Stimulated activated CD4-positive, alpha-beta T cell treated with anti-CD3 and anti-CD28 coated beads, TNF-alpha, amount 100 ng/mL, for 1 hour (primary cell): Measurements from ENCODE around the gene PEPD.
"Not testable (repeated sequence)": the region's sequence is repeated elsewhere in the genome, so short reads cannot be mapped to it uniquely, and the experiment has no call there.

Experiments used
- DNase-seq, 3 donors: peaks; one replicate each; pipeline ENCODE4 v3.0.0-alpha.2; 2020; ENCODE audit warnings: low read depth in 3 of 3, low spot score in 1 of 3

PEPD gene

DNA sequence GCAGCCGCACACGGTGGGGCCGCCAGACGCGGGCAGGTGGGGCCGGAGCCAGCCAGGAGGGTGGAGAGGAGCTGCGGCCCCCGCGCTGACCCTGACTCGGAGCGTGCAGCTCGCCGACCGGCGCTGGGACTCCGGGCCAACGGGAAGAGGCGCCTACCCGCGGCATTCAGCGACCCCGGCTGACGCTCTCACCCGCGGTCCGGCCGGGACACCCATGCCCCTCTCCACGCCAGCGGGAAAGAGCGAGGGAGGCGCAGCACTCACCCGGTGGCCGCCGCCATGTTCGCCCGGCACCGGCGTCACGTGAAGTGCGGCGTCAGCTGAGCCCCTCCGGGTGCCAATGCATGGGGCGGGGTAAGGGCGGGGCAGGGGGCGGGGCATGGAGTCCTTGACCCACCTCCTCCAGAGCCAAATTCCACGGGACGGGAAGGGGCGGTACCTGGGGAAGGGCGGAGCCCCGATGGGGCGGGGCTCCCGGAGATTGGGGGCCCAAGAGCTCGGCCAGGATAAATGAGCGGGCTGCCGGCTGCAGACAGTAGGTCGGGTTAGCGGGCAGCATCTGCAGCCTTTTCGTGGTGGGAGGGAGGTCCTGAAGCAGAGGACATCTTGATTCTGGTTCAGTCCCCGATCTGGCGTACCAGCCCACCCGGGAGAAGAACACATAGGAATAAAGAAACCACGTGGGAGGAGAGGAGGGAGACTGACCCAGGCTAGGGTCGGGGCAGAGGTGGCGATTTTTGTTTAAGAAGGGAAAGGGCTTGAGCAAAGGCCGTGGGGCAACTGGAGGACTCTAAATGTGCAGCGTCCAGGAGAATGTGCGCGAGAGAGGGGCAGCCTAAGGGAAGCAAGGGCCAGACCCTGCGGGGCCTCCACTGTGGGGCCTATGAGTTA, at the start of gene PEPD:
PEPD (minus strand) TSS at position 312 of the 891 bp plus-strand sequence; CDS start at position 281, 31 bp downstream.
- peak; percentile 54 to 82 (median 71) for DNase-seq

DNA sequence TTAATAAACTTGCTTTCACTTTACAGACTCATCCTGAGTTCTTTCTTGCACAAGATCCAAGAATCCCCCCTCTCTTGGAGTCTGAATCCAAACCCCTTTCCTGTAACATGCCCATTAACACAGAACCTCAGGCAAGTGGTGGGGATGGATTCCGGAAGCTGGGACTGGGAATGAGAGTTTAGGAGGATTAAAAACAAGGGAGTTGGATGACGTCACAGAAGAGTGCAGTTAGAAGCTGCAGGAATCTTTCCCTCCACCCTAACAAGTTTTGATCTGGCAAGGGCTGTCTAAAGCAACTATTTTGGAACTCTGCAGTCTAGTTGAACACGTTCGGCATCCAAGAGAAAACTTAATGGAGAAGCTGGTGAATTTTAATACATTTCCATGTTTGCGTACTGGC, 48.2 kb upstream of the PEPD start:
- DNase-seq: no peak

GRCh38 chr19:33568706-33569105, 47.1 kb upstream of the PEPD start:
- no peak for DNase-seq

GRCh38 chr19:33564836-33565338, 43.3 kb upstream of the PEPD start:
- no peak for DNase-seq

- DNase-seq: no peak
These were observed 41.0 kb upstream of the PEPD start for GRCh38 chr19:33562636-33563035.

DNA sequence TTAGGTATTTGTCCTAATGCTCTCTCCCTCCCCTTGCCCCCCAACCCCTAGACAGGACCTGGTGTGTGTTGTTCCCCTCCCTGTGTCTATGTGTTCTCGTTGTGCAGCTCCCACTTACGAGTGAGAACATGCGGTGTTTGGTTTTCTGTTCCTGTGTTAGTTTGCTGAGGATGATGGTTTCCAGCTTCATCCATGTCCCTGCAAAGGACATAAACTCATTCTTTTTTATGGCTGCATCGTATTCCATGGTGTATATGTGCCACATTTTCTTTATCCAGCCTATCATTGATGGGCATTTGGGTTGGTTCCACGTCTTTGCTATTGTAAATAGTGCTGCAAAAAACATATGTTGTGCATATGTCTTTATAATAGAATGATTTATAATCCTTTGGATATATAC, 40.1 kb upstream of the PEPD start:
- DNase-seq: not testable (repeated sequence)

- DNase-seq: no peak
These were observed 39.7 kb upstream of the PEPD start for GRCh38 chr19:33561261-33561660.

DNA sequence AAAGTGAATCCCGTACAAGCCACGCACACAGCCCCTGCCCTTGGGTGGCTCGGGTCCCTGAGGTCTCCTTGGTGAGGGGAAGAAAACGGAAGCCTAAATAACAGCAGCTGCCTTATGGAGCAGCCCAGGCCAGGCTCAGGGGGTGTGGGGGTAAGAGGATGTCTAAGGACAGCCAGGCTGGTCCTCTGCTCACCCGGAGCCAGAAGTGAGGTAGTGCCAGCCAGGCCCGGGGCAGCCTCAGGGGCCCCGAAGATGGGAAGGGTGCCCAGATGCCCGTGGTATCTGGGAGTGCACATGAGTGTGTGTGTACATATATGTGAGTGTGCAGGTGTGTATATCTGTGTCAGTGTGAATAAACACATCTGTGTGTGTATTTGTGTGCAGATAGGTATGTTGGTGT, 38.4 kb upstream of the PEPD start:
- DNase-seq: no peak

DNA sequence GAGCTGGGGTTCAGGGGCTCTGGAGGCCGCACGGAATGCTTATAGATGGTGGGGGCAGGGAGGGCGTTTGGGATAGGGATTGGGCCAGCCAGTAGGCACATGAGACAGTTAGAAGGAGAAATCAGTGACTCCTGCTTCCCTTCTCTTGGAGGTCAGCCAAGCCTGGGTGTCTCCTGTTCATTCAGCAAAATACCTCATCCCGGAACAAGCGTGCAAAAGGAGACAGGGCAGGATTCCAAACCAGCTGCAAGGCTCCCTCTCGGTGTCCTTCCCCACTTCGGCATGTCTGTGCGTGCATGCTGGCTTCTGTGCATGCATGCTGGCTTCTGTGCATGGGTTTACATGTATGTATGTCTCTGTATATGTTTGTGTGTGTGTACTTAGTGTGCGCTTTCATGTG, 37.3 kb upstream of the PEPD start:
- DNase-seq: no peak

GRCh38 chr19:33558151-33558550, 36.6 kb upstream of the PEPD start:
- no peak for DNase-seq

GRCh38 chr19:33557720-33558119, 36.1 kb upstream of the PEPD start:
- no peak for DNase-seq

DNA sequence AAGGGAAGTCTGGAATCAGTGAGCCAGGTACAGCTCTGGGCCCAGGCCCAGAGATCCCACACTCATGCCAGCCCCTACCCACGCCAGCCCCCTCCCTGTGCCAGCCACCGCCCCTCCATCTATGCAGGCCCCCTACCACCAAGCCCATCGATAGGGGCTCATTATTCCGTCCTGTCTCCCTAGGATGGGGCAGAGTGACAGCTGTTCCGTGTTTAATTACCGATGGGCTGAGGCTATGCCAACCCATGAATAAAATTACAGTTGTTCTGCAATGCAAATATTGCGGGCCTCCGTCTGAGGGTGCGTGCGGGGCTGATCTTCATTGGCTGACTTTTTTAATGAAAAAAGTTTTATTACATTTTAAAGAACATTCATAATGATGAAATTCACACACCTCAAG, 35.6 kb upstream of the PEPD start:
- no peak for DNase-seq

DNA sequence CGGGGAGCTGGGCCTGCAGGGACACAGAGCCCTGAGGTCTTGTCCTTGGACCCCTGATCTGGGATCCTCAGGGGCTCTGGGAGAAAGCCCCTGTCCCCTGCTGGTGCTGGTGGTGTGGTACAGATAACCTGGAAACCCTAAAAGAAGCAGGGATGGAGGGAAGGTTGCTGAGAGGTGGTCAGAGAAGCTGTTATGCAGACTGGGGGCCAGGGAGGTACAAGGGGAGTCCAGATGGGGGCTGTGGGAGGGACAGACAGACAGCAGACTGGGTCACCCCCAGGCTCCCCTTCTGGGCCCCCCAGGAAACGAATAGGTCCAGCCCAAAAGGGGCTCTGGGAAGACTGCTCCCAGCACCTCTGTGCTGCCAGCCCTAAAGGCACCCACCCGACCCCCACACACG, 34.7 kb upstream of the PEPD start:
- no peak for DNase-seq

DNA sequence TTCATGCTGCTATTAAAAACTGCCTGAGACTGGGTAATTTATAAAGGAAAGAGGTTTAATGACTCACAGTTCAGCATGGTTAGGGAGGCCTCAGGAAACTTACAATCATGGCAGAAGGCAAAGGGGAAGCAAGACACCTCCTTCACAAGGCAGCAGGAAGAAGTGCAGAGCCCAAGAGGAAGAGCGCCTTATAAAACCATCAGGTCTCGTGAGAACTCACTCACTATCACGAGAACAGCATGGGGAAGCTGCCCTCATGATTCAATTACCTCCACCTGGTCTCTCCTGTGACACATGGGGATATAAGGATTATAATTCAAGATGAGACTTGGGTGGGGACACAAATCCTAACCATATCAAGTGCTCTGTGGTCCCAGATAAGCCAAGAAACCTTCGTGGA, 34.1 kb upstream of the PEPD start:
- DNase-seq: not testable (repeated sequence)

GRCh38 chr19:33554821-33555220, 33.2 kb upstream of the PEPD start:
- DNase-seq: no peak

DNA sequence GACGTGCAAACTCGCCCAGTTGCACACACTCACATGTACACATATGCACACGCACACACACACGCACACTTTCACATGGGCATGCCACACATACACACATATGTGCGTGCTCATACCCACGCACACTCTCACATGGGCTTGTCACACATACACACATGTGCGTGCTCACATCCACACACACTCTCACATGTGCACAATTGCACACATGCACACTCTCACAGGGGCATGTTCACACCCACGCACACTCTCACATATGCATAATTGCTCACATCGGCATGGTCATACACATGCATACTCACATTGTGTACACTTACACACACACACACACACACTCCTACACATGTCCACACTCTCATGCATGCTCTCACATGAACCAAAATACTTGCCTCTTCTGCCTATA, 32.8 kb upstream of the PEPD start:
- DNase-seq: no peak

DNA sequence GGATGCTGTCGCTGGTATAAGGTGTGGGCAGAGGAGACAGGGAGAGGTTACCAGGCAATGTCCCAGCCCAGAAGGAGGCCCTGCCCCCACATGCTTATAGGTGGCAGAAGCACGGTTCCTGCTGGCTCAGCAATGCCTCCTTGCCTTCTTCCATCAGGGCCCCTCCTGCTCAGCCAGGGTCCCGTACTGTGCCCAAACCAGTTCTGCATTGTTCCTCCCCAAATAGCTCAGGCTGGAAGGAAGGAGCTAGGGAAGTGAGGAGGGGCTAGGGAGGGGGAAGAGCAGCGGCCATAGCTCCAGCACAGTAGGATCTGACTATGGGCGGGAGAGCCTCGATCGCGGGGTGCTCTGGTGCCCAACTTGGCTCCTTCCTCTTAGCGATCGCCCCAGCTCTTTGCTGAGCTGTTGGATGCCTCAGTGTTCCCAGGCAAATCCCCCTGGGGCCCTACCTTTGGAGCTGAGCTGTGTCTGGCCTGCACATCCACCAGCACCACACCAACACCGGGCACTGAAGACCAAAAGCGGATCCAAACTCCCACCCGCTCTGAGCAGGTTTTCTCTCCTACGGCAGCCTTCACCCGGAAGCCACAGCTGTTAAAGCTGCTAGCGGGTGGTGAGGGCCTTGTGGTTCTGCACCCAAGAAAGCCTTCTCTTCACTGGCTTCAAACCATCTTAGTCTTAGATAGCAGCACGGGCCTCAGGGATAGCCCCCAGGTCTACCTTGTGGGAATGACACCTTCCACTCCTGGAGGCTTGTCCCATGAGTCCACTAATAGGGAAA, 32.1 kb upstream of the PEPD start:
- DNase-seq: no peak

- DNase-seq: no peak
These were observed 31.3 kb upstream of the PEPD start for GRCh38 chr19:33552928-33553279.

GRCh38 chr19:33552191-33552927, 30.8 kb upstream of the PEPD start:
- DNase-seq: no peak

- no peak for DNase-seq
These were observed 30.1 kb upstream of the PEPD start for GRCh38 chr19:33551676-33552075.

GRCh38 chr19:33550768-33551167, 29.2 kb upstream of the PEPD start:
- DNase-seq: no peak

- no peak for DNase-seq
These were observed 26.1 kb upstream of the PEPD start for GRCh38 chr19:33547676-33548075.
